Measurements from ENCODE around the gene RRAGD.

The RRAGD gene

GRCh38 chr6:89375427-89376267 is 36.4 kb downstream of the RRAGD start:
- peak; percentile 52 for DNase-seq

DNA sequence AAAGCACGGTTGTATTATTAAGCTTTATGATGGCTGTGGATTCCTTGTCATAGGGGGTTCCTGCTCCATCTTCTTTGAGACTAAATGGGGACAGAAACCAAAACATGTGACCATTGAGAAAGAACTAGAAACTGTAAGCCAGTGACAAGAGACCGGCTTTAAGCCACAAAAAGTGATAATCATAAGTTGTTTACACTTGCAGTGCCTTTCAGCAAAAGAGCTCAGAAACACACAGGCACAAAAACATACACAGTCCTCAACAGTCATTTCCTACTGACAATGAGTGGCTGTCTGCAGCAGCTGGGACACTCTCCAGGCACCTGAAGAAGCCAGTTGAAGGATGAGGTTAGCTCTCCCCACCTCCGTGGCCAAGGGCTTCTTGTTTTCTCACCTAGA is 39.6 kb downstream of the RRAGD start:
- no peak for DNase-seq

DNA sequence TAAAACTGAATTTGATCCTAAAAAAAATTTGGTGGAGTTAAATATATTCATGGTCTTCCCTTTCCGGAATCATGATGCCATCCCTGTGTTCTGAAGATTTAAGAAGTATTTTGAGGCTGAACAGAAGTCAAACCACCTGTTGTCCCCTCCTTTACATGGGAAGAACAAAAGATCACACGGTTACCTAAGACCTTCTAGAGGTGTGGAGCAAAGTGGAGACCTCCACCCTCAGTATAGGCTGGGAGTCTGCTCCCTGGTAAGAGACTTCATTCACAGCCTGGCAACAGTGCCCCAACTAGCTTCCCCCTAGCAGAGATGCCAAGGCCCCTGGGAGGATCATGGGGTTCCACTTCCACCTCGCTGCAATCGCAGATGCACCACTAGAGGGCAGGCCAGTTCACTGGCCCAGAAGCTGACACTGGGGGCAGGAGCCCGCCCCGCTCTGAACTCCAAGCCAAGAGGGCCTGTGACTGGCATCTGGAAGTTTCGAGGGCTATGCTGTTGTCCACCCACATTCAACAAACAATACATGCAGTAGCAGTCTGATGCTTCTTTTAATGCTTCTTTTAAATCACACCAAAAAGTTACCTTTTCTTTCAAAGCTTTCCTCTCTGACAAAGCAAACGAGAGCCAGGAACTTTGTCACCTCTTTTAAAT is 40.1 kb downstream of the RRAGD start:
- peak; percentile 84 for DNase-seq

- DNase-seq = no peak
Measured at GRCh38 chr6:89368999-89369398, 43.1 kb downstream of the RRAGD start.

- peak; percentile 78 for DNase-seq
Measured at GRCh38 chr6:89368107-89368506, 44.0 kb downstream of the RRAGD start.

DNA sequence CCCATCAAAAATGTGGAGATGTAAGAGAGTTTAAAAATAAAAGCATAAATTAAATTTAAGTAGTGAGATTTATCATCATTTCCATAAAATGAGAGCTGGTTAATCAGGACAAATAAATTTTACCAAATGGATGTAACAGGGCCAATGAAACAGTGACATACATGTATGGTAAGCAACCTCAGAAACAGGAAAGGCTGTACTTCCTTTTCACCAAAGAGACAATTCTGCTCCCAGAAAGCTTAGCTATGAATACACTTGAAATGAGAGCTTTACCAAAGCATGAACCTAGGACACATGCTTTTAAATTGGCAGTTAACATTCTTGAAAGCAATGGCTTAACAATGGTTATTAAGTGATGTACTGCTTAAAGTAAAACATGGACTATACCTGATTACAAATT is 47.5 kb downstream of the RRAGD start:
- DNase-seq = no peak

GRCh38 chr6:89361171-89361570 is 50.9 kb downstream of the RRAGD start:
- no peak for DNase-seq

DNA sequence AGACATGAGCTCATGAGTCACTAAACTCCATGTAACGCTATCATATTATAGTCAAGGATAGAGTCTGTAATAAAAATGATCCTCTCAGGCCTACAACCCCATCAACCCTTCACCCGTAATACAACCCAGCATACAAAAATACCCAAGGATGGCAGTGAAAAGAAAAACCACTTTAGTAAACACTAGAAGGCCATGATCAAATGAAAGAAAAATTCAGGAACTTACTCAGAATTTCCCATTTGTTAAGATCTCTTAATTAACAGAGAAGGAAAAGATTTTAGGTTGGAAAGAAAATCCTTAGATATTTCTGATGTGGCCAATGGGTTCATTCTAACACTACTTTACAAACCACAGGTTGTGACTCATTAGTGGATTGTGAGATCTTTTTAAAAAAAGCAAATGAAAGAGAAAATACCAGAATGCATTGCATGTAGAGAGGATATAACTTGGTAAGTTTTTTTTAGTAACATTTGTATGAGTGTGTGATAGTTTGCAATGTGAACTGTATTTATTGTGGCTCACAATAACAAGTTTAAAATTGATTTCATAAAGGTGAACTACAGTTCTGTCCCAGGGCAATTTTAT is 51.6 kb downstream of the RRAGD start:
- no peak for DNase-seq

GRCh38 chr6:89359561-89359960 is 52.5 kb downstream of the RRAGD start:
- no peak for DNase-seq

- no peak for DNase-seq
Measured at GRCh38 chr6:89357390-89357789, 54.7 kb downstream of the RRAGD start.

- DNase-seq = no peak
Measured at GRCh38 chr6:89356642-89357170, 55.4 kb downstream of the RRAGD start.

GRCh38 chr6:89355511-89356194 is 56.4 kb downstream of the RRAGD start:
- DNase-seq = no peak

- DNase-seq = no peak
Measured at GRCh38 chr6:89353702-89354392, 58.2 kb downstream of the RRAGD start.

DNA sequence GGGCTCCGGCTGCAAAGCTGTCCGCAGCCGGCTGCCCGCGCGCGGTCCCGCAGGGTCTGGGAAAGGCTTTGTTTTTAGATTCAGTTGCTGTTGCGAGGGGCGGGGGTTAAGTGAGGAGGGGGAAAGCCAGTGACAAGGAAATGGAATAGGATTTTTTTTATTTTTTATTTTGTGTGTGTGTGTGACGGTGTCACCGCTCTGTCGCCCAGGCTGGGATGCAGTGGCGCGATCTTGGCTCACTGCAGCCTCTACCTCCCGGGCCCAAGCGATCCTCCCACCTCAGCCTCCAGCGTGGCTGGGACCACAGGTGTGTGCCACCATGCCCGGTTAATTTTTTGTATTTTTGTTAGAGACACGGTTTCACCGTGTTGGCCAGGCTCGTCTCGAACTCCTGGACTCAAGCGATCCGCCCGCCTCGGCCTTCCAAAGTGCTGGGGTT is 58.9 kb downstream of the RRAGD start:
- DNase-seq = no peak

DNA sequence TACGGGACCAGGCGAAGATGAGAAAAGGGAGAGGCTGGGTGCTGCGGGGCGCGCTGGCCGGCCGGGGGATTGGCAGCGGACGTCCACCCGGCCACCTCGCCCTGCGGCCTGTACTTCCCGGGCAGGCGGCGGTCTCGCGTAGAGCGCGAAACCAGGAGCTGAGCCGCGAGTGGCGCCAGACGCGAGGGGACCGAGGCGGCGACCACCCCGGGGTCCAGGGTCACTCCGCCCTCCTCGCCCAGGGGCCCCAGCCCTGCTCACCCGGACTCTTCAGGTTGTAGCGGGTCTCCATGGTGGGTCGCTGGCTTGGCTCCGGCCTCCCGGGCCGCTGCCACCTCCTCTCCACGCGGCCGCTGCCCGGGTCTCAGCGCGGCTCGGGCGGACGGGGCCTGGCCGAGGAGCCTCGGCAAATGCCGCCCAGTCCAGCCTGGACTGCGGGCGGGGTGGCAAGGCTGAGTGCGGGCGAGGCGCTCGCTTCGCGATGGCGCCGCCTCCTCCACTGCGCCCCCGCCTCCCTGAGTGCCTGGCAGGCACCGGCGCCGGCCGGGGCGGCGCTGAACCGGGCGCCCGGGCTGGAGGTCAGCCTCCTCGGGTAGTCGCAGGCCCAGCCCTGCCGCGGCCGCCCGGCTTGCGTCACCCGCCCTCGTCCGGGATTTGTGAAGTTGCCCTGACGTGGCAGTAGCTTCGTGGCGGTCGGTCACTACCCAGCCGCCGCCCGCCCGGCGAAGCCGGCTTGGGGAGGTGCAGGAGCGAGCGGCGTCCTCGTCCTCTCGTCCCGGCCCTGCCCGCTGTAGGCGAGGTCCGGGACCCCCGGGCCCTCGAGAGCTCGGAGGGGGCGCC is 59.6 kb downstream of the RRAGD start, which contains the start of gene UBE2J1:
TSS of gene UBE2J1 (minus strand) at position 445 of the 840 bp plus-strand sequence. CDS start at position 292, 153 bp downstream.
- DNase-seq = peak; percentile 85

DNA sequence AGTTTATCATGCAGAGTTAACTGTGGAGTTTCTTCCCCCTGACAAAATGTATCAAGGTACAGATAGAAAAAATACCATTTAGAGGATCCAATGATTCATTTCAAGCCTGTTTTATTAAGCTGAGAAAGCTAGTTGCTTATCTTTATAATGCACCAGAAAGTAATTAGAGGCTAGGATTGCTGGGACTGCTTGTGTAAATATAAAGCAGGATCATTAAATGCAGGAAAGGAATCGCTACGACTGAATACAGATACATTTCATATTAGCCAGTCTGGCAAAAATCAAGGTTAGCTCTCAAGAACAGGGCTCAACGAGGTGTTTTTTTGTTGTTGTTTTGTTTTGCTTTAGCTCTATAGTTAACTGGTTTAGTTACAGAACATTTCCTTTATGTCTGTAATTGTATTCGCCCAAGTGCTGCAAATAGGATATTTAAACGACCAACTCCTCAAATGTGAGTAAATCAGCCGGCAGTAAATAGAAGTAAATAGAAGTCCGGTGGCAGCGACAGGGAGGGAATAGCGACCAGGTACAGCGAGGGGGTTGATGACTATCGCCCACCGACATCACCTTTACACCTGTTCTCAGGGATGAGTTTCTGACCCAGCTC is 60.3 kb downstream of the RRAGD start:
- DNase-seq = no peak

GRCh38 chr6:89350281-89350966 is 61.6 kb downstream of the RRAGD start:
- no peak for DNase-seq

DNA sequence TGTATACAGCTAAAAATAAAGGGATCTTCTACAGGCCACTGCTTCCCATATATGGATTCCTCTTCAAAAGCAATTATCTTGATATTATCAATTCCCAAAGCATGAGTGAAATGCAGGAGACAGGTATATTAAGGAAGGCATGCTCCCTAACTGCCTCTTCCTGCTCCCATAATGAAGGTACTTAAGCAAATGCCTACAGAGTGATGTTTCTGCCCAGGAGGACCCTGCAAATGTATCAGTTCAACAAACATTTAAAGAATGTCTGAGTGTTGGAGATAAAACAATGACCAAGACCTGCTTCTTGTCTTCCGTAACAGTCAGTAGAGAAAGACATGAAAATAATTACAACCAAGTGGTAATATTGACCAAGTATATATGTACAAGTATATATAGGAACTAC is 63.7 kb downstream of the RRAGD start:
- DNase-seq = no peak

- no peak for DNase-seq
Measured at GRCh38 chr6:89347825-89348224, 64.2 kb downstream of the RRAGD start.

GRCh38 chr6:89346433-89346832 is 65.6 kb downstream of the RRAGD start:
- DNase-seq = no peak

Measured in stimulated activated CD4-positive, alpha-beta T cell treated with anti-CD3 and anti-CD28 coated beads, Interleukin-15, amount 100 ng/mL, for 24 hours (primary cell).